IMR-90 (cell line): Measurements from ENCODE around the gene RXFP3. TPM values are rescaled to one million over a fixed set of nuclear protein-coding genes. Genes with fewer than 3 reads are reported as not detected.

ENCODE experiments used
- ATAC-seq: fragments of 200-7000 bp; cut with Tn5 transposase; 2 replicates; pipeline ENCODE4 v1.9.1; 2020; ENCODE audit warnings: low read depth, mild to moderate bottlenecking, moderate library complexity
- BruUV-seq: library from RNA; stranded (reverse); fragments of 400-500 nt; replicated peaks from 2 replicates; lab custom pipeline; 2021; lab: Mats Ljungman, UMichigan
- CTCF ChIA-PET: fragments of 300-600 bp; formaldehyde crosslinking; extraction: SDS; loops from one replicate; lab custom pipeline; 2021; ENCODE audit warnings: antibody characterized with exemption; lab: Yijun Ruan, JAX
- POLR2A ChIA-PET: fragments of 300-600 bp; sonication (Branson Sonifier 250); formaldehyde crosslinking; loops from one replicate; lab custom pipeline; 2022; ENCODE audit warnings: antibody characterized with exemption; ENCODE audit not compliant: unreplicated experiment; lab: Charles Lee
- DNase-seq: peaks from one replicate; pipeline ENCODE4 v3.0.0; 2013
- H2AFZ ChIP-seq: replicated peaks from 2 replicates; pipeline ENCODE3; 2013; ENCODE audit warnings: low read length, mild to moderate bottlenecking; ENCODE audit not compliant: poor library complexity
- H2AK5ac ChIP-seq: 2 replicates; pipeline ENCODE4 v1.6.1; 2013; ENCODE audit warnings: low read depth, low read length, inconsistent platforms
- H2AK9ac ChIP-seq: replicated peaks from 2 replicates; pipeline ENCODE3; 2013; ENCODE audit warnings: mild to moderate bottlenecking, low read depth, low read length, moderate library complexity; ENCODE audit not compliant: poor library complexity
- H2BK120ac ChIP-seq: 2 replicates; pipeline ENCODE4 v1.6.1; 2013; ENCODE audit warnings: low read depth, low read length, inconsistent platforms
- H2BK15ac ChIP-seq: 3 replicates; pipeline ENCODE4 v1.6.1; 2013; ENCODE audit warnings: low read depth, low read length, inconsistent platforms
- H2BK20ac ChIP-seq: 2 replicates; pipeline ENCODE4 v1.6.1; 2013; ENCODE audit warnings: low read depth, mild to moderate bottlenecking, inconsistent platforms, low read length, moderate library complexity
- H2BK5ac ChIP-seq: 2 replicates; pipeline ENCODE4 v1.6.1; 2013; ENCODE audit warnings: mild to moderate bottlenecking, low read depth, low read length, inconsistent platforms; ENCODE audit not compliant: poor library complexity, severe bottlenecking
- H3K14ac ChIP-seq: replicated peaks from 2 replicates; pipeline ENCODE4 v1.6.1; 2013; ENCODE audit warnings: low read depth, low read length, inconsistent platforms
- H3K18ac ChIP-seq: 2 replicates; pipeline ENCODE4 v1.6.1; 2013; ENCODE audit warnings: low read depth, low read length, control low read depth
- H3K23ac ChIP-seq: 2 replicates; pipeline ENCODE4 v1.6.1; 2013; ENCODE audit warnings: low read depth, low read length, inconsistent platforms
- H3K27ac ChIP-seq: 2 replicates; pipeline ENCODE4 v1.5.1; 2013; ENCODE audit warnings: mild to moderate bottlenecking, control low read depth, low read length; ENCODE audit not compliant: insufficient read depth
- H3K27me3 ChIP-seq: 2 replicates; pipeline ENCODE4 v1.6.1; 2013; ENCODE audit warnings: low read length; ENCODE audit not compliant: control insufficient read depth, insufficient read depth
- H3K36me3 ChIP-seq: 2 replicates; pipeline ENCODE4 v1.6.1; 2013; ENCODE audit warnings: low read length, mixed read lengths; ENCODE audit not compliant: control insufficient read depth, insufficient read depth
- H3K4ac ChIP-seq: 2 replicates; pipeline ENCODE4 v1.6.1; 2013; ENCODE audit warnings: low read depth, low read length, inconsistent platforms
- H3K4me1 ChIP-seq: 2 replicates; pipeline ENCODE4 v1.6.1; 2013; ENCODE audit warnings: low read length, mixed read lengths; ENCODE audit not compliant: control insufficient read depth, insufficient read depth
- H3K4me2 ChIP-seq: 2 replicates; pipeline ENCODE4 v1.6.1; 2013; ENCODE audit warnings: low read depth, mild to moderate bottlenecking, control low read depth, low read length, moderate library complexity
- H3K4me3 ChIP-seq: 2 replicates; pipeline ENCODE4 v1.5.1; 2013; ENCODE audit warnings: low read depth, mild to moderate bottlenecking, control low read depth, low read length, moderate library complexity; ENCODE audit not compliant: insufficient read depth
- H3K56ac ChIP-seq: 2 replicates; pipeline ENCODE4 v1.6.1; 2013; ENCODE audit warnings: low read length, inconsistent platforms; ENCODE audit not compliant: insufficient read depth; ENCODE audit errors: extremely low read depth
- H3K79me1 ChIP-seq, 2 experiments: 2 replicates each; pipeline ENCODE4 v1.6.1; 2013; ENCODE audit warnings: low read length in 2 of 2, inconsistent platforms in 1 of 2, low read depth in 1 of 2
- H3K9ac ChIP-seq: 2 replicates; pipeline ENCODE4 v1.6.1; 2013; ENCODE audit warnings: low read depth, low read length, control low read depth
- H3K9me1 ChIP-seq: 2 replicates; pipeline ENCODE4 v1.6.1; 2013; ENCODE audit warnings: low read length, inconsistent platforms; ENCODE audit not compliant: insufficient read depth
- H3K9me3 ChIP-seq: 2 replicates; pipeline ENCODE4 v1.6.1; 2013; ENCODE audit warnings: low read length; ENCODE audit not compliant: control insufficient read depth, insufficient read depth
- H4K20me1 ChIP-seq: 2 replicates; pipeline ENCODE4 v1.6.1; 2013; ENCODE audit warnings: low read length, inconsistent platforms; ENCODE audit not compliant: insufficient read depth
- H4K5ac ChIP-seq: 2 replicates; pipeline ENCODE4 v1.6.1; 2013; ENCODE audit warnings: mild to moderate bottlenecking, low read depth, low read length, control low read depth
- H4K8ac ChIP-seq, 2 experiments: 2 replicates each; pipeline ENCODE4 v1.6.1; 2013; ENCODE audit warnings: low read depth in 2 of 2, low read length in 2 of 2, control low read depth in 1 of 2, inconsistent platforms in 1 of 2
- H4K91ac ChIP-seq: 2 replicates; pipeline ENCODE4 v1.6.1; 2013; ENCODE audit warnings: low read depth, low read length, inconsistent platforms; ENCODE audit not compliant: insufficient read depth
- CEBPB ChIP-seq: IDR thresholded peaks from 2 replicates; pipeline ENCODE4 v1.6.1; 2012; ENCODE audit warnings: low read depth, low read length, improper control_type of control experiment
- MXI1 ChIP-seq: IDR thresholded peaks from 2 replicates; pipeline ENCODE4 v1.6.1; 2012; ENCODE audit warnings: low read depth, mild to moderate bottlenecking, low read length, moderate library complexity, borderline replicate concordance
- WGBS, 2 experiments: methylation state at CpG; one replicate each; pipeline versions ENCODE4 v1.1.5 to v1.1.7; 2013; ENCODE audit warnings: missing lambda C conversion rate in 2 of 2; ENCODE audit not compliant: insufficient read length in 1 of 2; ENCODE audit errors: extremely low coverage in 2 of 2; 5-methylcytosine and 5-hydroxymethylcytosine counted together
- dilution Hi-C: fragments of 300-500 bp; cut with HindIII; formaldehyde crosslinking; loops from one replicate; pipeline ENCODE4 v1.14.3; 2018; ENCODE audit warnings: low sequenced_read_pairs; ENCODE audit not compliant: unreplicated experiment
- in situ Hi-C: fragments of 300-500 bp; cut with MboI; formaldehyde crosslinking; loops from 3 replicates; pipeline ENCODE4 v1.14.3; 2019; ENCODE audit warnings: low sequenced_read_pairs, inconsistent platforms, mixed read lengths
- intact Hi-C: fragments of 100-400 bp; cut with micrococcal nuclease; formaldehyde crosslinking; loops from 2 replicates; pipeline ENCODE4 v1.10.0; 2022
- polyA plus RNA-seq, 3 experiments: library from polyadenylated mRNA; depleted of rRNA; stranded (reverse); fragments of >200 nt; gene quantifications; 2 replicates each; pipeline ENCODE4 v1.2.3, GENCODE V29; 2012; ENCODE audit warnings: low replicate concordance in 1 of 3
- total RNA-seq: library from RNA; depleted of rRNA; stranded (reverse); fragments of >200 nt; gene quantifications from 2 replicates; pipeline ENCODE4 v1.2.3, GENCODE V29; 2012

The RXFP3 gene
- total and polyA plus RNA-seq, 2 of the 4 experiments (the other 2 are of a cell fraction) = not detected

DNA sequence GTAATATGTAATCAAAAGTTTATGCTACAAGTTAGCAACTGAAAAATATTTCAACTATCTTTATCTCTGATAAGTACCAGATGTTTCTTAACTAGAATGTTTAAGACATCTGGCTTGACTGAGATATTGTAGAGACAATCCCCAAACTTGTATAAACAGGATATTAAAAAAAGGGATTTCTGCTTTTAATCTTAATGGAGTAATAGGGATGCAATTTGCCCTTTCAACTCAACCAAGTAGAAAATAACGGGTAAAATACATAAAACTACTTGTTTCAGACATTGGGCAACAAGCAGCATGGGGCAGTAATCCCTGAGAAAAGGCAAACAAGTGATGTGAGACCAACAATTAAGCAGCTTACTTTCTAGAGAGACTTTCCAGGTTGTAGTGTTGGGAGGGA is 35.0 kb upstream of the RXFP3 start:
- Histone ChIP-seq H3K79me1 (no peaks in the 10 kb centered on the region), H4K91ac (0 out of 2 replicates have a peak overlapping the region, but pooled peaks have one; percentile 7), H3K4me2 (peak overlapping the region; percentile 10; the same call in 1 of the 2 replicates), H4K8ac (no peak overlapping the region; a peak in 1 of 4 replicates), H2BK15ac (no peak overlapping the region), H3K18ac (peak overlapping the region; percentile 20), H3K56ac (no peak overlapping the region), H3K4me3 (no peak overlapping the region), H2AK9ac (no peak overlapping the region), H2AK5ac (no peak overlapping the region; the same call in 1 of the 2 replicates), H3K4ac (no peak overlapping the region), H3K27ac (peak overlapping the region; percentile 78; the same call in 1 of the 2 replicates), H3K9ac (no peak overlapping the region), H3K14ac (0 out of 2 replicates have a peak overlapping the region, but pooled peaks have one; percentile 0), H2BK5ac (no peak overlapping the region), H3K4me1 (peaks cover 3% of the 10 kb centered on the region; the same call in 1 of the 2 replicates), H4K20me1 (no peaks in the 10 kb centered on the region), H3K23ac (no peak overlapping the region), H2BK20ac (peak overlapping the region; percentile 5; the same call in 1 of the 2 replicates), H2BK120ac (peak overlapping the region; percentile 43; the same call in 1 of the 2 replicates), H3K9me3 (peaks cover 3% of the 10 kb centered on the region; the same call in 1 of the 2 replicates), H3K27me3 (no peaks in the 10 kb centered on the region), H3K9me1 (no peaks in the 10 kb centered on the region), H3K36me3 (no peaks in the 10 kb centered on the region), H4K5ac (peak overlapping the region; percentile 8; the same call in 1 of the 2 replicates), H2AFZ (no peak overlapping the region)
- WGBS, 2 experiments = no CpG with 5 or more reads among the region's 1 CpG
- CTCF ChIA-PET = no interaction called here
- ATAC-seq (peak; percentile 77), DNase-seq (peak; percentile 79)
- TF ChIP-seq MXI1 (no peak), CEBPB (peak; percentile 34)
- POLR2A ChIA-PET = no interaction called here
- in situ Hi-C loops = no loop called here
- no TSS peak for BruUV-seq
- intact Hi-C loops = no loop called here
- dilution Hi-C loops = no loop called here
